Fibroblast of lung (primary cell): ENCODE results near the gene ARHGAP10.

Source experiments
- CTCF ChIP-seq, 2 donors: IDR thresholded peaks in 1 of 2; conservative IDR thresholded peaks in 1 of 2; 1 replicate in 1 of 2; 2 replicates in 1 of 2; pipeline ENCODE4 v1.5.1; 2011 to 2012; ENCODE audit warnings: low read length in 2 of 2, control low read depth in 1 of 2, inconsistent platforms in 1 of 2, low read depth in 1 of 2, mild to moderate bottlenecking in 1 of 2
- EZH2 ChIP-seq: IDR thresholded peaks from 2 replicates; pipeline ENCODE4 v1.5.1; 2012; ENCODE audit warnings: low read length, control low read depth, mild to moderate bottlenecking; ENCODE audit errors: missing control alignments

GRCh38 chr4:147772459-147772969 is 40.6 kb downstream of the ARHGAP10 start:
- TF ChIP-seq CTCF (conservative IDR thresholded peaks at IDR 0.05 in 1 of 2, IDR thresholded peaks at IDR 0.05 in 1 of 2; ENCODE audit: low read depth in 1 of 2, low read length in 2 of 2) (no peak), EZH2 (no peak)
